Measurements from ENCODE around the gene TXNRD1.

Gene TXNRD1

DNA sequence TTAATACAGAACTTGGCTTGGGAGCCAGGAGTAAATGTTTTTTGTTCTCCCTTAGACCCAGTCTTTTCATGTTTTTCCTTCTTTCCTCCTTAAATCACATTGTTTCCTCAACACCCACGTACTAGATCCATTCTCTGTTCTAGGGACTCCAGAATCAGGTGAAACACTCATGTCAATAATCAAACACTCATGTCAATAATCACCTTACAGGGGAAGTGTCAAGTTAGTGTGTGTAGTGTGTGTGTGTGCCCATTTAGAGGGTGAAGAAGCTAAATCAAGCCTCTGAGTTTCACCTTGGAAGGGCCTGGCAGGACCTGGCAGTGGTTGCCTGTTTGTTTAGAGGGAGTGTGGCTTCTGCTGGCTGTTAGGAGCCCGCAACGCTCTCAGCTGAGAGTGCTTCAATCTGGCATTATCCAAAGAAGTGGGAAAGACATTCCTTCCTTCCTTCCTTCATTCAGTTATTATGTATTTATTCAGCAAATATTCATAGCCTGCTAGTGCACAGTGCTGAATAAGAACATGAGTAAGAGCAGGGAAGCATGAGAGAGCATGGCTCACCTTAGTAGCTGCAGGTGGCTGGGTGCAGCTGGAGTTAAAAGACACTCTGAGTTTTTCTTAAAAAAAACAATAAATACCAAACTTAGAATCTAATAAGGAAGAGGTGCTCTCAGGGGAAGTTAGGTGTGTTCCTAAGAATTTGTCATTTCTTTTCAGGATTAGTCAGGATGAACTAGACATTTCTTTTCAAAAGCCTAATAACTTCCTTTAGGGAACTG lies 70.3 kb downstream of the TXNRD1 start:
- peak; percentile 49 for DNase-seq

DNA sequence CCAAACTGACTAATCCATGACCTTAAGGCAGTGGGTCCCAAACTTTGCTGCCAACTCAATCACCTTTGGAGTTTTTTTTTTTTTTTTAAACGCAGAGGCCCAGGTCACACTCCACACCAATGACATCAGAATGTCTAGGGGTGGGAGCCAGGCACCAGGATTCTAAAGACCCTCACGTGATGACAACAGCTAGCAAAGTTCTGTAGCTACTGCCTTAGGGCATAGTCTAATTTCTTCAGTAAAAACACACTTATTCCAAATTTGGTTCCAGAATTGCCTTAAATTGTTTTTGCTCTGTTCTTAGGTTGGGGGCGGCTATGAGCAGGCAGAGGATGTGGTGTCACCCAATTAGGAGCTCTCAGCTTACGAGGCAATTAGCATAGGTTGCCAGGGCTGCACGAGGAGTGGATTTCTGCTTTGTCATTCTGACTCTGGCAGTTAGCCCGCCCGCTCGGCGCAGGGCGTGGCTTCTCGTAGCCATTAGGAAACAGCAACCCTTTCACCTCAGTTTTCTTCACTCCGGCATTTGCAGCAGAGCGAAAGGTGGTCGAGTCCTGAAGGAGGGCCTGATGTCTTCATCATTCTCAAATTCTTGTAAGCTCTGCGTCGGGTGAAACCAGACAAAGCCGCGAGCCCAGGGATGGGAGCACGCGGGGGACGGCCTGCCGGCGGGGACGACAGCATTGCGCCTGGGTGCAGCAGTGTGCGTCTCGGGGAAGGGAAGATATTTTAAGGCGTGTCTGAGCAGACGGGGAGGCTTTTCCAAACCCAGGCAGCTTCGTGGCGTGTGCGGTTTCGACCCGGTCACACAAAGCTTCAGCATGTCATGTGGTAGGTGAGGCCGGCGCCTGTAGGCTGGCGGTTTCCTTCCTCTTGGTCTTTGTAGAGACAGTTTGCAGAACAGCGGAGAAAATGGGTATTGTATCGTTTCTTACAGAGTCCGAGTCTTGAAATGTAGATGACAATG lies 71.2 kb downstream of the TXNRD1 start:
- DNase-seq: peak; percentile 98

DNA sequence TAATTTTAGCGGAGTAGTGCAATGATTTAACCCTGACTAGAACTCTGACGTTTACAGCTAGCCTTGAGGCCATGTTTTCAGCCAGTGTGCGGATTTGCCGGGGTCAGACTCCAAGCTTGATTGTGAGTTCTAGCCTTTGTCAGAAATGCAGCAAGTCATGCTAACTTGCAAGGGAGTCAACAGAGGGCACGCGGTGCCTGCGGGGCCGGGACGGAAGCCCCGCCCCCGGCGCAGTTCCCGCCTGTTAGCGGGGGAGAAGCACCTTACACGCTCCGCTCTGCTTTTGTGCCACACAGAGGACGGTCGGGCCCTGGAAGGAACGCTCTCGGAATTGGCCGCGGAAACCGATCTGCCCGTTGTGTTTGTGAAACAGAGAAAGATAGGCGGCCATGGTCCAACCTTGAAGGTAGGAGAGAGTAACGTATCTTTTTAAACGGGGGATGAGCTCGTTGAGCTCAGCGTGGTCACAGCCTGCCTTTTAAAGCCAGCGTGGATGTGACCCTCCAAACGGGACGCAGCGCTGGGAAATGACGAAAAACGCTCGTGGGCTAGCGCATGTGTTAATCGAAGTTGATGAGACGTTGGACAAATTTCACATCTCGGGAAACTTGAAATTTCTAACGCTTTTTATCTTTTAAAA lies 73.2 kb downstream of the TXNRD1 start:
- peak; percentile 79 for DNase-seq

DNA sequence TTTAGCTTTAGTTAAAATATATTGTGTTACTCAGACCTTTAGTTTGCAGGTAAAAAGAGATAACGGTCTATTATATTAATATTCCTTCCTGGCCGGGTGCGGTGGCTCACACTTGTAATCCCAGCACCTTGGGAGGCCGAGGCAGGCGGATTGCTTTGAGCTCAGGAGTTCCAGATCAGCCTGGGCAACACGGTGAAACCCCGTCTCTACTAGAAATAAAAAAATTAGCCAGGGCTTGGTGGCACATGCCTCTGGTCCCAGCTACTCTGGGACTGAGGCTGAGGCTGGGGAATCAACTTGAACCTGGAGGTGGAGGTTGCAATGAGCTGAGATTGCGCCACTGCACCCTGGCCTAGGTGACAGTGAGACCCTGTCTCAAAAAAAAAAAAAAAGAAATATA lies 74.7 kb downstream of the TXNRD1 start:
- DNase-seq: no peak

DNA sequence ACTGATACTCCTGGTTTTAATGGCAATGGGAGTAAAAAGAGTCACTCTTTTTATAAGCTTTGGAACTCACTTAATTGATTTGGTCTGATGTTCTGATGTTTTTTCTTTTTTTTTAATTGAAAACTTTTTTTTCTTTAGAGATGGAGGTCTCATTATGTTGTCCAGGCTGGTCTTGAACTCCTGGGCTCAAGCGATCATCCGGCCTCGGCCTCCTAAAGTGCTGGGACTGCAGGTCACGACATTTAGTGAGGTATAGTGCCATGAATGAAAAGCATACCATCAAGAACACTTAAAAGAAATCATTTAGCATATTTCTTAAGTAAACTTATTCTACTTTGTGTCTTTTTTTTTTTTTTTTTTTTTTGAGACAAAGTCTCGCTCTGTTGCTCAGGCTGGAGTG lies 75.3 kb downstream of the TXNRD1 start:
- DNase-seq: no peak

DNA sequence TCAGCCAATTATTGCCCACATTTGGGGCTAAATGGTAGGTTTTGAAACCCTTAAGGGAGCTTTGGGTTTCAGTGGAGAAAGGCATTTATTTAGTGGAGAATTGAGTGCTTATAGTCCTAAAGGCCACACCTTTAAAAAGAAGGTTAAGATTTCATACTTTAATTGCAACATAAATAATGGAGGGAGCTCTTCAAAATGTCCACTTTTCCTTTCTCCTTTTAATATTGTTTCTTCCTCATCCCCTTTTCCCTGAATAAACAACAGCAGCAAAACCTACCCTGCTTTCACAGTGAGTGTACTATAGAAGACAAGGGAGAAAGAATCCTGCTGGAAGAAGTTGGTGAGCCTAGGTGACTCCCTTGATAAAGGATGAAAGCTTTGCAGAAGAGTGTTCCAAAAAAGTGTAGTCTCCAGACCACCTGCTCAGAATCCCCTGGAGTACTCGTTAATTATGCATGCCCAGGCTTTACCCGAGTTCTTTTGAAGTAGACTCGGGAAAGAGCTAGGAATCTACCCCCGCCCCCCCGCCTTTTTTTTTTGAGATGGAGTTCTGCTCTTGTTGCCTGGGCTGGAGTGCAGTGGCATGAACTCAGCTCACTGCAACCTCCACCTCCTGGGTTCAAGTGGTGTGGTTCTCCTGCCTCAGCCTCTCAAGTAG lies 76.4 kb downstream of the TXNRD1 start:
- DNase-seq: no peak

DNA sequence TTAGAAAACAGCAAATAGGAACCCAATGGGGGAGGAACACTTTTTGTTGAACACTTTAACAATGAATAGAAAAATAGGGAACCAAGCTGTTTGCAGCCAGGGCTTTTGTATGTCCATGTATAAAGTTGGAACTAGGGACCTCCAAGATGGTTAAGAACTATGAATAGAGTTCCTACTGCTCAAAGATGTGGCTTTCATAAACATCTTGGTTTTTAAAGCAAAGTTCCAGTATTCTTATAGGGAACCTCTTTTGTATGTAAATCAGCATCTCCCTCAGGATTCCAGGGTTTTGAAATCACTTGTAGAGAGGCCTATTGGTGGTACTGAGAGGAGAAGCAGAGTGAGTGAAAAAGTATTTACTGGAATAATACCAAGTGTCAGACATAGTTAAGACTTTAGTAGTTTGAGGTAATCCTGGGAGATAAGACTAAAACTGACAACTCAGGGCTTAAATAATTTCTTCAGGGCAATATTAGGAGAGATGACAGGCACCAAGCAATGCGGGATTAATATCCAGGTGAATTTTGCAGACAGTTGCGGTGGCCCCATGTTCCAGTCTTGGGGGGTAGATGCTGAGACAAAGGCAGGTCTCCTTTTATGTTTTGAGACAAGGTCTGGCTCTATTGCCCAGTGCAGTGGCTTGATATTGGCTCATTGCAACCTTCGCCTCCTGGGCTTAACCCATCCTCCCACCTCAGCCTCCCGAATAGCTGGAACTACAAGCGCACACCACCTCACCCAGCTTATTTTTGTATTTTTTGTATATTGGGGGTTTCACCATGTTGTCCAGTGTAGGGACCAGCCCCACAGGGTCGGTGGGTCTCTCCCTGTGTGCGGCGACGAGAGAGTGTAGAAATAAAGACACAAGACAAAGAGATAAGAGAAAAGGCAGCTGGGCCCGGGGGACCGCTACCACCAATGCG lies 77.6 kb downstream of the TXNRD1 start:
- DNase-seq: no peak

DNA sequence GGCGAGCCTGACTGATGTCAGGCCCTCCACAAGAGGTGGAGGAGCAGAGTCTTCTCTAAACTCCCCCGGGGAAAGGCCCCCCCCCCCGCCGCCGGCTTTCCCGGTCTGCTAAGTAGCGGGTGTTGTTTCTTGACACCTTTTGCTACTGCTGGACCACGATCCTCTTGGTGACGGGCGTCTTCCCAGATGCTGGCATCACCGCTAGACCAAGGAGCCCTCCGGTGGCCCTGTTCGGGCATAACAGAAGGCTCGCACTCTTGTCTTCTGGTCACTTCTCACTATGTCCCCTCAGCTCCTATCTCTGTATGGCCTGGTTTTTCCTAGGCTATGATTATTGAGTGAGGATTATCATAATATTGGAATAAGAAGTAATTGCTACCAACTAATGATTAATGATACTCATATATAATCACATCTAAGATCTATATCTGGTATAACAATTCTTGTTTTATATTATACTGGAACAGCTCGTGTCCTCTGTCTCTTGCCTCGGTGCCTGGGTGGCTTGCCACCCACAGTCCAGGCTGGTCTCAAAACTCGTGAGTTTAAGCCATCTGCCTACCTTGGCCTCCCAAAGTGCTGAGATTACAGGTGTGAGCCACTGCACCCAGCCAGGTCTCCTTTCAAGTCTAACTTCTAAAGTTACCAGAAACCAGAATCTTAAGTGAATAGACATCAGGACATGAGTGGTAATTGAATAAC lies 78.7 kb downstream of the TXNRD1 start:
- peak; percentile 52 for DNase-seq

DNA sequence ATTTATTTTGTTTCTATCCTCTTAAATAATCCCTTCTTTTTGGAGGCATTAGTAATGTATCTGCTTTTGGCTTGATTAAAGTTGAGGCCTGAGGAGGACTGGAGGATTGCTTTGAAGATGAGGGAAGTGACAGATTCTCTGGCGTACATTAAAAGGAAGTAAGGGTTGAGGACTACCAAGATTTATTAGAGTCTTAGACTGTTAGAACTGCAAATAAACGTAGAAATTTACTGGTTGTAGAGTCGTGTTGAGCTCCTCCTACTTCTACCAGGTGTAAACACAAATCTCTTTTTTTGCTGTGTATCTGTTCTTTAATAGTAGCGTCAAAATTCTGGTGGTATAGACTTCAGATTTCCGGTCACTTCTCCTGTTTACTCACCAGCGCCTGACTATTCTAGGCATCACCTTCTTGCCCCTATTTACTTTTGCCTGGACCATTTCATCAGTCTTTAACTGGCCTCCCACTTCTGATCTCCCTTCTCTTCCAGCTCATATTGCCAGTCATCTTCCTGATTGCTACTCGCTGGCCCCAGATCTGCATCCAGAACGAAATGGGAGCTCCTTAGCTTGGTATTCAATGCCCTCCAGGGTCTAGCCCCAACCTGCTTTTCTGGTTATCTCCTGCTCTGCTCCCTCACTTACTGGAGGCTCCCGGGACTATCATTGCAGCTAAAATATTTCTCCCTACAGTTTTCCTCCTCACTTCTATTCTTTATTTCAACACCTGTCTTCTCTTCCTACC lies 79.5 kb downstream of the TXNRD1 start:
- no peak for DNase-seq

DNA sequence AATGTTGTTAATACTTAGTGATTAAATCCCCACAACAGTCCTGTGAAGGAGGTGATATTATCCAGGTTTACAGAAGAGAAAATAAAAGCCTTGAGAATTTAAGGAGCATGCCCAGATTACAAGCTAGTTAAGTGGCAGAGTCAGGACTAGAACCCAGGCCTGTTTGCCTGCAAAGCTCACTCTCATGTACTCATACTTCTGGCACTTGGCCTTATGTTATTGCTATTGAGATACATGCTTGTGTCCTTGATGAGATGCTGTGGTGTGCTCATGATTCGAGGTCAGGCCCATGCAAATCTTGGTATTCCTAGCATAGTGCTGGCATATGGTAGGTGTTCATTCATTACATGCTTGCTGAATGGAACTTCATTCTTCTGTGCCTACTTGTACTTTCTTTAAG lies 80.4 kb downstream of the TXNRD1 start:
- DNase-seq: no peak

DNA sequence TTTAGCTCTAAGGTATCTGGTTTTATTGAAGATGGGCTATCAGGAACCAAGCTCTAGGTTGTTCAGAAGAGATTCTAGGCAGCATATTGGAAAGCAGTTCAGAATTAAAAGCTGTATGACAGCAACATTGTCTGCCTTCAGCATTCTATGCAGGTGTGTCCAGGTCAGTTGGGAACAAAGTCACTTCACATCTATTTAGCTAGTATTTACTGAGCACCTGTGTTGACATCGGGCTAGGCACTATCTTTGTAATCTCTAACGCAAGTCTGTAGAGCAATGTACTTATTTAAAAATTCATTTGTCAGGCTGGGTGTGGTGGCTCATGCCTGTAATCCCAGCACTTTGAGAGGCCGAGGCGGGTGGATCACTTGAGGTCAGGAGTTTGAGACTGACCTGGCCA lies 81.1 kb downstream of the TXNRD1 start:
- no peak for DNase-seq

DNA sequence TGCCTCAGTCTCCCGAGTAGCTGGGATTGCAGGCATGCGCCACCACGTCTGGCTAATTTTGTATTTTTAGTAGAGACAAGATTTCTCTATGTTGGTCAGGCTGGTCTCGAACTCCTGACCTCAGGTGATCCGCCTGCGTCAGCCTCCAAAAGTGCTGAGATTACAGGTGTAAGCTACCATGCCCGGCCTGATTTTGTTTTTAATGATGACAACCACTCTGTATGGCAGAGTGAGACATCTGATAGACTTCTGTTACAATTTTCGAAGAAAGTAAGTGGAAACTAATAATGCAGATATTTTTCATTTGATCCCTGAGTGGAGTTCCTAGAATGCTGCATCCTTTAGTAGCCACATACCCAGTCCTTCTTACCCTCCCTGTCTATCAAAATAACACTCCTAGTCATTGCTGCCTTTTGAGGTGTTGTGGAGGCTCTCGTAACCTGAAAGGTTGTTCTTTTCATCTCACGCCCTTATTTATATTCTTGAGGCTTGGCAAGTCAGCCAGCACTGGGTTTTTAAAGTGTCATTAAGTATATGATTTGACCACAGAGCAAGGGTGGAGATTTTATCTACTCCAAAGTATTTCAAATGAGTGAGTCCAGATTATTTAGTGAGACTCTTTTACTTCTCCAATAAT lies 82.0 kb downstream of the TXNRD1 start:
- DNase-seq: no peak

DNA sequence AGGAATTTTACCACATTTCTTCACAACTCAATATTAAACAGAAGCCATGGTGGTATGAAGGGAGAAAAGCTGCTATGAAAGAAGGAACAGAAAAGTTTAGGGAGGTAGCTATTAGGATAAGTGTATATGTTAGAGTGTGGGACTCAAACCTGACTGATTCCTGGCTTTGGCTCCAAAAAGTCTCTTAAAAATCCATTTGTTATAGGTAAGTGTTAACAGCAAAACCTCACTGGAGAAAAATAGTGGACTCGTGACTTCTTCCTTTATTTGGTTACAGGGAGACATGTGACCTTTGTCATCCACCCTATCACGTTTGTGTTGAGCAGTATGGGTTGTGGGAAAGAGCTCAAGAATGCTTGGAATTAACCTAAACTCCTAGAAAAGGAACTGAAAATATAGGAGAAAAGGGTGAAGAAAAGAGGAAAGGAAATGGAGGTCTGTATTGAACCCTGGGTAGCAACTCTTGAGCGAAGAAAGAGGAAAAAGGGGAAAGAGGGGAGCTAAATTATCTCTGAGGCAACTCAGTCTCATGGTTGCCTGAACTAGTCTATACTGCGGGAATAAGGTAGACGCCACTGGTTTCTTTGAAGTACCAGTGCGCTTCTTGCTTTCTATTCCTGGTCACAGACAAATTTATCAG lies 84.4 kb downstream of the TXNRD1 start:
- DNase-seq: peak; percentile 40

DNA sequence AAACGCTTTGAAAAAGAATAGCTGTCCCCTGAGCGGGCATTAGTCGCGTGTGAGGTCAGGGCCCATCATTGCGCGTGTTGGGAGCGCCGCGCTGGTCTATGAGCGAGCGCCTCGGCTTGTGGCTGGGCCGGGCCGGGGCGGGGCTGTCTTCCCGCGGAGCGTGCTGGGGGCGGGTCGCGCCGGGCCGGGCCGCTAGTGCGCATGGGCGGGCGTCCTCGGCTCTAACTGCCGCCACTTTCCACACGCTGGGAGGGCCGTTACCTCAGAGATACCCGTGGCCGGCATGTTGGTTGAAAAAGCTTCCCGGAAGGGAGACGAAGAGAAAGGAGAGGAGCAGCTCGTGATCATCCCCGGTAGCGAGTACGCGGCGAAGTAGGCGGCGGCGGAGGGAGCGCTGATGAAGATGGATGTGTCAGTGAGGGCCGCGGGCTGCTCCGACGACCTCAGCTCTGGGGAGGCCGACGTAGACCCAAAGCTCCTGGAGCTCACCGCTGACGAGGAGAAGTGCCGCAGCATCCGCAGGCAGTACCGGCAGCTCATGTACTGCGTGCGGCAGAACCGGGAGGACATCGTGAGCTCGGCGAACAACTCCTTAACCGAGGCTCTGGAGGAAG lies 88.1 kb downstream of the TXNRD1 start, which contains the start of gene EID3:
EID3 (plus strand) TSS at position 202 of the 614 bp plus-strand sequence; CDS start at position 398, 196 bp downstream.
- peak; percentile 87 for DNase-seq

DNA sequence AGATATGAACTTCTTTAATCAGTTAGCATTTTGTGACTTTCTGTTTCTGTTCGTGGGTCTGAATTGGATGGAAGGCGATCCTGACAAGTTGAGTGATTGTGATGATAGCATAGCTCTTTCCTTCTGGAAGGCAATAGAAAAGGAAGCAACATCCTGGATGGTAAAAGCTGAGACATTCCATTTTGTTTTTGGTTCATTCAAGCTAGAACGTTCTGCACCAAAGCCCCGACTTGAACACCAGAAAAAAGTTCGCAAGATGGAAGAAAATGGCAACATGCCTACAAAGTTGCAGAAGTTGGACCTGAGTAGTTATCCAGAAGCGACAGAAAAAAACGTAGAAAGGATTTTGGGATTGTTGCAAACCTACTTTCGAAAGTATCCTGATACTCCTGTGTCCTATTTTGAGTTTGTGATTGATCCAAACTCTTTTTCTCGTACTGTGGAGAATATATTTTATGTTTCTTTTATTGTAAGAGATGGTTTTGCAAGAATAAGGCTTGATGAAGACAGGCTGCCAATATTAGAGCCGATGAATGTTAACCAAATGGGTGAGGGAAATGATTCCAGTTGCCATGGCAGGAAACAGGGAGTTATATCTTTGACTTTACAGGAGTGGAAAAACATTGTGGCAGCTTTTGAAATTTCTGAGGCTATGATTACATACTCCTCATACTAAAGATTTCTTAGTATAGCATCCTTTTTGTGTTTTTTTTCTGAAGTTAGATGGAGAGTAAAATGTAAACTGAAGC lies 88.9 kb downstream of the TXNRD1 start:
- DNase-seq: no peak

DNA sequence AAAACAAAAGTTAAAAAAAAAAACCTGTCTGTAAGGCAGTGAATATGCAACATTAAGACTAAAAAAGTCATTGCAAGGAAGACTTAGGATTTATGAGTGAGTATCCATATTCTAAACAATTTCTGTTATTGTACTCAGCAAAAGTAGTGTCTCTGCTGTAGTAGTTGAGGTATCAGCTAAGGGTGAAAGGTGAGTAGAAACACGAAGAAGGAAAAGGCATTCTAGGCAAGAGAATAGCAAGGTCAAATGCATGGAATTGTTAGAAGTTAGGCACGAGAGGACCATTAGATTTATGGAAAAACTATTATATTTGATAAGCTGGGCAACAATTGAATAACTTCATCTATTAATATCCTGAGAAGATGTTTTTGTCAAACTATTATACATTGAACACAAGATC lies 89.8 kb downstream of the TXNRD1 start:
- no peak for DNase-seq

DNA sequence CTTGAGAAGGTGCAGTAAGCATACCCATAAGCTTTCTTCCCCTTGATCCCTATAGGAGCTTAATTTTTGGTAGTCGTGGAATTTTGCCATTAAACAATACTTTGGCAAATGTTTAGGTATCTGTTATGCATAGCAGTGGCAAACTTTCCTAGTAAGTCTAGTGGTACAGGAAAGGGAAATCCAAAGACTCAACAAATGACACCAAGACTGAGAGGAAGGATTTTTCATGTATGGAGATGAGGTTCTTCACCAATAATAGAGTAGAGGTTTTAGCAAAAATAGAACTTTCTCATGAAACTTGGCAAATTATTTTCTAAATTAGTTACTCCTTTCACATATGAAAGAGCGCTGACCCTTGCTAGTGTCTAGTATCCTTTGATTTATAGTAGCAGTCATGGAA lies 90.8 kb downstream of the TXNRD1 start:
- no peak for DNase-seq
